ENCODE measurements around the gene ADARB2.
"Not testable (repeated sequence)": the region's sequence is repeated elsewhere in the genome, so short reads cannot be mapped to it uniquely, and the experiment has no call there.

Gene ADARB2

DNA sequence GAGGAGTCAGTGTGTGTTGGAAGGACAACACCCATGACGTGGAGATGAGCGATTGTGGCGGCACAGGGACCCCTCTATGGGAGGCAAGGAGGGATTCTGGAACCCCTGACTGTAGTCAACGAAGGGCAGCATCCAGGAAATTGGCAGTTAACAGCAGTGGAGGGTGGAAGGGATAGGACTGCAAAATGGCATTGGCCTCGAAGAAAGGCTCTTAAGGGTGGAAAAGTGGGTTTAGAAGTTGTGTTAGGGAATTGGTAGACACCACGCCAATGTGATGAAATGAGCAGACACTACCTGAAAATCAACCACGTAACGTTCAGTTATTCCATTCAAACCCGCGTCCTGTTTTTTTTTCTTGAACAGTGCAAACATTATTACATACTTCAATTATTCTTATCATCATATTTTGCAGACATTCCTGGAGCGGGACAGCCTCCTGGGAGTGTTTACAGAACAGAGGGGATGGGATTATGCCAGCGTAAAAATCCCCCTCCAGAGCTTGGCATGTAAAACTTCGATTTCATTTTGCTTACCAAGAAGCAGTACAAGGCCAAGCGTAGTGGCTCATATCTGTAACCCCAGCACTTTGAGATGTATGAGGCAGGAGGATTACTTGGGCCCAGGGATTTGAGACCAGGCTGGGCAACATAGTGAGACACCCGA lies 409.0 kb downstream of the ADARB2 start:
- no peak for DNase-seq

DNA sequence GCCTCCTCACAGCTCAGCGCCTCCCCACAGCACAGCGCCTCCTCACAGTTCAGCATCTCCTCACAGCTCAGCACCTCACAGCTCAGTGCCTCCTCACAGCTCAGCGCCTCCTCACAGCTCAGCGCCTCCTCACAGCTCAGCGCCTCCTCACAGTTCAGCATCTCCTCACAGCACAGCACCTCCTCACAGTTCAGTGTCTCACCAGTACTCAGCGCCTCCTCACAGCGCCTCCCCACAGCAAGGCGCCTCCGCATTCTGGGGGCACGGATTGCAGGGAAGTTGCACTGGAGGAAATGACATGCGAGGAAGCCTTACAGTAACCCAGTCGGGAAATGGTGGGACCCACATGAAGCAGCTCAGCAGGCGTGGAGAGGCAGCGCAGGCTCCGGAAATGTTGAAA lies 409.6 kb downstream of the ADARB2 start:
- no peak for DNase-seq

DNA sequence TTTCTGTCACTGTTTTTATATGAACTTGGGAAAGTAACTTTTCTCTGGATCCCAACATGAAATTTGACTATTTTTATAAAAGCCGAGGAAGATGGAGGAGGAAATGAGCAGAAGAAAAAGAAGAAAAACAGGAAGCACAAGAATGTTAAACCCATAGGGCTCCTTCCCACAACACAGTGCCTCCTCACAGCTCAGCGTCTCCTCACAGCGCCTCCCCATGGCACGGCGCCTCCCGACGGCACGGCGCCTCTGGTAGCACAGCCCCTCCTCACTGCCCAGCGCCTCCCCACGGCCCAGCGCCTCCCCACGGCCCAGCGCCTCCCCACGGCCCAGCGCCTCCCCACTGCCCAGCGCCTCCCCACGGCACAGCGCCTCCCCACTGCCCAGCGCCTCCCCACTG lies 410.8 kb downstream of the ADARB2 start:
- DNase-seq = not testable (repeated sequence)

- DNase-seq = no peak
Observed at GRCh38 chr10:1324903-1325302, 412.4 kb downstream of the ADARB2 start.

- no peak for DNase-seq
Observed at GRCh38 chr10:1323951-1324350, 413.4 kb downstream of the ADARB2 start.

DNA sequence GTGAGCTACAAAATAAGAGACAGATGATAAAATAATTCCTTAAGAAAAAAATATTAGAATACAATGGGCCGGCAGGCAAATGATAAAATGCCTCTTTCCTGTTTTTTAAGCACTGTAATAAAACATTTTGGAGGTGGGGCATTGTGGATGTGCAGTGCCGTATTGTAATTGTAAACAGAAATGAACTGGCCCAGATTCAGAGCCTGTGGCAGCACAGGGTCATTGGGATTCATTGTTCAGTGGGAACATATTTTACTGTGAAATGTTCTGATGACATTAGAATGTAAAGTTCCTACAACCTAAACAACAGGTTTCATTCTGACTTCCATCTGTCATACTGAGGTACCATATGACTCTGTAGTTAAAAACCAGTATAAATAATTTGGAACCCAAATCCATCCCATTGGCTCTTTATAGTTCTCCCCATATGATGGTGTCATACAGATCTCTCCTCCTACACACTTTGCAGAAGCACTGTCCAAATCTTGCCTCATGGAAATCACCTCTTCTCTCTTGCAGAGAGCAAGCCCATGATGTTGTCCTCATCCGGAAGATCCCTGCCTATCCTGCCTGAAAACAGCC lies 416.5 kb downstream of the ADARB2 start:
- no peak for DNase-seq

GRCh38 chr10:1316809-1317143 lies 420.5 kb downstream of the ADARB2 start:
- DNase-seq = no peak

GRCh38 chr10:1316121-1316808 lies 421.1 kb downstream of the ADARB2 start:
- DNase-seq = no peak

GRCh38 chr10:1315178-1315577 lies 422.1 kb downstream of the ADARB2 start:
- no peak for DNase-seq

GRCh38 chr10:1311726-1312125 lies 425.6 kb downstream of the ADARB2 start:
- DNase-seq = no peak

DNA sequence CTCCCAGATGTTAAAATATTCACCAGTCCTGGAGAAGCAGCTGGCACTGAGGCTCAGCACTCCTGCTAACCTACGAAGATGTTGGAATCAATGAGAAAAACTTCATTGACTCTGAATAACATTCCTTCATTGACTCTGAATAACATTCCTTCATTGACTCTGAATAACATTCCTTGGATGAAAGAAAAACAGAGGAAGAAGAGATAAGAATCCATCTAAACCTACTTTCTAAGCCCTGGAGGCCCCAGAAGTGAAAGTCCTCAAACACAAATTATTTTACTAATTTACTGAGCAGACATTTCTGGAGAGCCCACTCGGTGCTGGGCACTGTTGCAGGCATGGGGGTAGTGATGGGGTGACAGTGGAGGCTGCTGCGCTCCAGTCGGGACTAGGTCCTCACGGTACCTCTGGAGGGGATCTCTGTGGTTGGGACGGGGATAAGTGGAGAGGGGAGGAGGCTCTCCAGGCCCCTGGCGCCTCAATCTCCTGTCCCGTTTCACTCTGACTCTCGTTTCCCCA lies 427.0 kb downstream of the ADARB2 start:
- DNase-seq = no peak

GRCh38 chr10:1309617-1310270 lies 427.6 kb downstream of the ADARB2 start:
- DNase-seq = no peak

GRCh38 chr10:1308962-1309616 lies 428.2 kb downstream of the ADARB2 start:
- no peak for DNase-seq

DNA sequence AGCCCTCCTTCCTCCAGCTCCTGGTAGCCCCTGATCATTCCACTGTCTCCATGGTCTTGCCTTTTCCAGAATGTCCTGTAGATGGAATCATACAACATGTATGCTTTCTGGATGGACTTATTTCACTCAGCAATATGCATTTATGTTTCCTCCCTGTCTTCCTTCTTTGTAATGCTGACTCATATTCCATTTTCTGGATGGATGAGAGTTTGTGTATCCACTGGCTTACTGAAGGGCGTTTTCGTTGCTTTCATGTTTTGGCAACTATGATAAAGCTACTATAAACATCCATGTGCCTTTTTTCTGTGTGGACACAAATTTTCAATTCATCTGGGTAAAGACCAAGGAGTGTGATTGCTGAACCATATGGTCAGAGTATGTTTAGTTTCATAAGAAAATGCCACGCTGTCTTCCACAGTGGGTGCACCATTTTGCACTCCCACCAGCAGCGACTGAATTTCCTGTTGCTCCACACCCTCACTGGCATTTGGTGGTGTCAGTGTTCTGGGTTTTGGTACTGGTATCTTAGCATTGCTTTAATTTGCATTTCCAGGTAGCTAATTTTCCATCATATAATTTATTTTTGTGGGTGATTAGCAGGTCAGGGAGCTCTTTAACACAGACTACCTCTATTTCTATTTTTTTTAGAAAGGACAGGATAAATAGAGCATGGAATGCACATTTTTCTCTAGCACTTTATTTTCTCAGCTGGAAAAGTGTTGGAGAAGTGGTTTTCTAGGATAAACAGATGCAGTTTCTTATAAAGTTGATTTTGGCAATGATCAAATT lies 429.0 kb downstream of the ADARB2 start:
- no peak for DNase-seq

- DNase-seq = no peak
Observed at GRCh38 chr10:1301143-1301542, 436.2 kb downstream of the ADARB2 start.

DNA sequence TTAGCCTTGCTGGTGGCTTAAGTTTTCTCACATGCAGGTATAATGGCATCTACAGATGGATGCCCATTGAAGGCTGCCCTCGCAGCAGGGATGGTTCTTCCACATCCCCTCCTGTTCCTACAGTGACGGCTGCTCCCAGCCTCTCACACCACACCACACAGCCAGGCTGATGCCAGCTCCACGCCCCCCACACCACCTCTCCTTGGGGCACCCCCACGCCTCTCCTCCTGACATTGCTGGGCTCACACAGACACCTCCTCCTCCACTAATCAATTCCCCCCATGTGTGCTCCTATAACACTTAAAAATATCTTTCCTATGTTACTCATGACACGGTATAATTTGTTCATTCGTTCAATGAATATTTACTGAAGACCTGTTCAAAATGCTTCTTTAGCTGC lies 437.1 kb downstream of the ADARB2 start:
- no peak for DNase-seq

DNA sequence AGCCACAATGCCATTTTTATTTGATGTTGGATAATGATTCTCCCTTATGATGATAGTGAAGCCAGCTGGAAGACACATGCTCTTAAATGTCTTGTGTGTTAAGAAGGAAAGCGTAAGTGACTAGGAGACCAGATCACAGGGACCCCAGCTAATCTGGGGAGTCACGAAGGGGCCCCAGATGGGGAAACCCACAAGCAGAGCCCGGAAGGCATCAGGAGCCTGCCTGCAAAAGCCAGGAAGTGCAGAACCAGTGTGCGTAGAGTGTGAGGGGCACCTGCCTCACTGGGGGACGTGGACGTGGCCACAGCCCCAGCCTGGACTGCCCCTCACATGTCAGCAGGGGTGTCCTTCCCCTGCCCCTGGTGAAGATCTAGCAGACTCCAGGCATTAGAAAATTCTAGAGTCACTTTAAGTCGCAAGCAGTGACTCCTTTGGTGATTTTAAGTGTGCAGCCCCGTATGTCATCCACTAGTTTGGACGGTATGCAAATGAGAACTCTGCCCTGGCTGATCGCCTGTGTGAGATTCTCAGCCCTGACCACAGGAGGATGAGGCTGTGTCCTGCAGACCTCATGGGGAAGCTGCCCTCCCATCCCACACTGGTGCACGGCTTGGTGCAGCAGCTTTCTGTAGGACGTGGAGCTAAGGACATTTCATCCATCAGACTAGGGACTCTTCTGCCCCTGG lies 438.1 kb downstream of the ADARB2 start:
- DNase-seq = no peak

DNA sequence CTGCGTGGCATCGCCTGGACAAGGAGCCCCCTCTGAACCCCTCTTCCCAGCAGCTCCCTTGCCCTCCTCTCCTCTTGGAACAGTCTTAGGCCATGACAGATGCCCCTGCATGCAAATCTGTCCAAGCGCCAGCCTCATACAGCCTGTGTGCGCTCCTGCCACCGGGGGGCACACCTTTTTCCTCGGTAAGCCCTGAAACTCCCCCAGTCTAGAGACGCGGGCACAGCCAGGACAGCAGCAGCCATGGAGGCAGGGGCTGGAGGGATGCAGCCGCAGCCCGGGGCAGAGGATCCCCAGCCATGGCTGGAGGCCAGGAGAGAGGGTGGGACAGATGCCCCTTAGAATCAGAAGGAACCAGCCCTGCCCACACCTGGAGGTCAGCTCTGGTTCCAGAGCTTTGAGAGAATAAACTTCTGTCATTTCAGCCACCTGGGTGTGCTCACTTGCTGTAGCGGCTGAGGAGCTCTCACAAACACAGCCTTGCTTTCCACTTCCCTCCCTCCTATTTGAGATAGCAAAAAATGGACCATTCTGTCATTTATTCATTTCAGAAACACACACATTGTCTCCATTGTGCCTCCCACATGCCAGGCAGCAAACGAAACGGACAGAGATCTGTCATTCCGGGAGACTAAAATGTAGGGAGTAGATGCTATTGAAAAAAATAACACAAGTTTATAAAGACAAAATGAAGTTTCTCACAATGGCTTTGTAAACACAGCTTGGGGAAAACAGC lies 439.6 kb downstream of the ADARB2 start:
- DNase-seq = no peak

DNA sequence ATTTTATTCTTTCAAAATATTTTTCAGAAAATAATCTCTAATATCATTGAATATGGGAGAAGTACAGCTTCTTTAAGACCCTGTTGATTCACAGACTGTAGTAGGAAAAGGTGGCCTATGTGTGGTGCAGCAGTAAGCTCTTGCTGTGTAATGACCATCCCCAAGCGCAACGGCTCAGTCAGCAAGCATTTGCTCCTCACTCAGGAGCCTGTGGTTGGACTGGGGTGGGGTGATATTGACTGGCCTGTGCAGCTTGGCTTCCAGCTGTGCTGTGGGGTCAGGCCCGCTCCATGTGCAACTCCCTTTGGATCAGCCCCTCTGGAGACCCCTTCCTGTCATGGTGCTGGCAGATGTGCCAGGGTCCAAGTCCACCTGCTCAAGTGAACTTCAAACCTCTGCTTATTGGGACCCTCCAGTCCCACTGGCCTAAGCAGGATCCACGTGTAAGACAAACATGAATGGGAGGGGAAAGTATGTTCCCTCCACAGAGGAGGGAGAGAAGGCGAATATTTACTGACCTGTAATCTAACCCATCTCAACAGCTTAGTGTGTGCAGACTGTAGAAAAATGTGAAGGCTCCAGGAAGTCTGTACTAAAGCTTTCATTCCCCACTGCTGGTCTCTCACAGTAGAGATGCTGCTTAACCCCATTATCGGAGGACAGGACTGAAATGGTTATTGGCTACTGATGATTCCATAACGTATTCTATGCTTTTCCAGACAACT lies 441.4 kb downstream of the ADARB2 start:
- no peak for DNase-seq

DNA sequence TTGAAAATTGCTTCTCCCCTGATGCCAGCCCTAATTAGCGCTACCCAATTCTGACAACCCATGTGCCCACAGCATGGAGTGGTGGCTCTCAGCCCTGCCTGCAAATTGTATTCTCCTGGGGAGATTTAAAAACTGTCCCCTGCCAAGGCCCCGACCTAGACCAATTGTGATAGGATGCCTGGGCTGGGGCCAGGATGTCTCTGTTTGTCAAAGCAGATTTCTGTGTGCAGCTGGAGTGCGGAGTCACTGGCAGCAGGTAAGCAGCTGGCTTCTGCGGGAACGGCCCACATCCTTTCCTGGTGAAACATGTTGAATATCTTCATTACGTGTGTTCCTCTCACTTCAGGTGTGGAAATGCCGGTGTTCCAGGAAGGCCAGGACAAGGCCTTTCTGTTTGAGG lies 442.6 kb downstream of the ADARB2 start:
- DNase-seq = no peak

Measured in GDM1 (cell line).